CD4-positive, alpha-beta T cell (primary cell): ENCODE results near the gene MYLK4. TPM values are rescaled to one million over a fixed set of nuclear protein-coding genes. Genes with fewer than 3 reads are reported as not detected.

Experiments
- ATAC-seq: fragments of 200-7000 bp; cut with Tn5 transposase; one replicate; pipeline ENCODE4 v1.10.0; 2022; ENCODE audit warnings: mild to moderate bottlenecking; ENCODE audit not compliant: poor library complexity
- CTCF ChIA-PET: fragments of 350-600 bp; sonication (Branson Sonifier 250); formaldehyde crosslinking; loops from one replicate; lab custom pipeline; 2021; ENCODE audit warnings: antibody characterized with exemption, inconsistent platforms; lab: Charles Lee
- POLR2A ChIA-PET: fragments of 350-600 bp; sonication (Branson Sonifier 250); formaldehyde crosslinking; loops from one replicate; lab custom pipeline; 2021; ENCODE audit warnings: antibody characterized with exemption, inconsistent platforms; lab: Charles Lee
- DNase-seq, 14 experiments: peaks; one replicate each; pipeline ENCODE4 v3.0.0-alpha.2; 2013 to 2020; ENCODE audit warnings: mixed read lengths in 2 of 14
- H3K27ac ChIP-seq, 2 donors: one replicate each; pipeline versions ENCODE4 v1.5.1 to v1.7.0; 2013; ENCODE audit warnings: low read length in 2 of 2, low read depth in 1 of 2, mild to moderate bottlenecking in 1 of 2
- H3K27me3 ChIP-seq, 2 experiments: 1 replicate in 1 of 2; 2 replicates in 1 of 2; pipeline versions ENCODE4 v1.6.1 to v1.7.0; 2013; ENCODE audit warnings: low read length in 2 of 2, control low read depth in 1 of 2, mild to moderate bottlenecking in 1 of 2, moderate library complexity in 1 of 2; ENCODE audit not compliant: insufficient read depth in 2 of 2, control insufficient read depth in 1 of 2
- H3K36me3 ChIP-seq: one replicate; pipeline ENCODE4 v1.6.1; 2013; ENCODE audit warnings: low read length, control low read depth; ENCODE audit not compliant: insufficient read depth
- H3K4me1 ChIP-seq: one replicate; pipeline ENCODE4 v1.6.1; 2013; ENCODE audit warnings: low read length, control low read depth; ENCODE audit not compliant: insufficient read depth
- H3K4me3 ChIP-seq: one replicate; pipeline ENCODE4 v1.5.1; 2013; ENCODE audit warnings: mild to moderate bottlenecking, low read length, moderate library complexity
- H3K9me3 ChIP-seq, 2 experiments: 1 replicate in 1 of 2; 2 replicates in 1 of 2; pipeline versions ENCODE4 v1.6.1 to v1.7.0; 2013; ENCODE audit warnings: low read length in 2 of 2, mild to moderate bottlenecking in 2 of 2, control low read depth in 1 of 2, moderate library complexity in 1 of 2; ENCODE audit not compliant: control insufficient read depth in 1 of 2, insufficient read depth in 1 of 2
- H3K27ac Mint-ChIP-seq: one replicate; pipeline ENCODE4 v1.8.0; 2020; ENCODE audit warnings: mixed read lengths
- H3K27me3 Mint-ChIP-seq: one replicate; pipeline ENCODE4 v1.8.0; 2021; ENCODE audit warnings: mixed read lengths
- H3K36me3 Mint-ChIP-seq: one replicate; pipeline ENCODE4 v1.8.0; 2021; ENCODE audit warnings: low read depth, mixed read lengths
- H3K4me1 Mint-ChIP-seq: one replicate; pipeline ENCODE4 v1.8.0; 2021; ENCODE audit warnings: low read depth, mixed read lengths
- H3K4me3 Mint-ChIP-seq: one replicate; pipeline ENCODE4 v1.8.0; 2020; ENCODE audit warnings: mild to moderate bottlenecking, mixed read lengths
- H3K9me3 Mint-ChIP-seq: one replicate; pipeline ENCODE4 v1.8.0; 2020; ENCODE audit warnings: mixed read lengths
- intact Hi-C, 2 experiments: fragments of 100-400 bp; cut with DNase I in 1 of 2; cut with micrococcal nuclease in 1 of 2; formaldehyde crosslinking; loops; one replicate each; pipeline versions ENCODE4 v1.15.1 to v1.9.0; 2023 to 2025; cut with DNase I, micrococcal nuclease
- total RNA-seq, 174 experiments: library from RNA in 2 of 174; stranded (reverse) in 2 of 174; gene quantifications; one replicate each; pipeline ENCODE4 v1.2.3 and lab custom pipeline; 2021 to 2026
- TF ChIP-seq, protein P1 (sequence below): fragments of 200-600 bp; IDR thresholded peaks from one replicate; pipeline ENCODE4 v1.8.0; 2022; ENCODE audit warnings: antibody characterized with exemption, mild to moderate bottlenecking

MYLK4 gene
- total RNA-seq, 2 experiments from 2014 or later, result 1.6 to 2.0 TPM

DNA sequence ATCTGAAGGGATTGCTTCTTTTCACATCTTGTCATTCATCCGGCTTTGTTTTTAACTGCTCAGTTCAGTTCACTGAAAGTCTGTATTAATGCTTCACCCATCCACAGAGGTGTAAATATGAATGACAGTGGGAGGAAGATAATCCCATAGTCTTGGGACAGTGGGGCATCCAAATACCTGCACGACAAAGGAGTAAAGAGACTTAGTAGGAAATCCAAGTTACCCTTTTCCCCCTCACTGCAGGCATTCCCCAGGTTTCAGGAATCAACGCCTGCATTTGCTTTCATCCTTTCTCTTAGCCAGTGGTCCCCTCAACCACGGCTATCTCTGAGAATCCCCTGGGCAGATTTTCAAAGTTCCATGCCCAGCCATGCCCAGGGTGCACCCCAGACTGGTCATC lies 110.2 kb downstream of the MYLK4 start:
- H3K9me3 ChIP-seq, result no peaks in the 10 kb centered on the region
- H3K27me3 ChIP-seq, result peaks cover 18 to 27% of the 10 kb centered on the region in 2 experiments
- intact Hi-C loops, result no loop called here
- no peaks in the 10 kb centered on the region for H3K36me3 Mint-ChIP-seq
- no peak overlapping the region for H3K27ac ChIP-seq
- H3K4me3 ChIP-seq, result no peak overlapping the region
- H3K36me3 ChIP-seq, result no peaks in the 10 kb centered on the region
- no peak overlapping the region for H3K27ac Mint-ChIP-seq
- ChIA-PET POLR2A (no interaction called here), CTCF (no interaction called here)
- H3K27me3 Mint-ChIP-seq, result peaks cover 77% of the 10 kb centered on the region
- H3K4me1 ChIP-seq, result no peaks in the 10 kb centered on the region
- H3K9me3 Mint-ChIP-seq, result no peaks in the 10 kb centered on the region
- TF ChIP-seq, protein P1, sequence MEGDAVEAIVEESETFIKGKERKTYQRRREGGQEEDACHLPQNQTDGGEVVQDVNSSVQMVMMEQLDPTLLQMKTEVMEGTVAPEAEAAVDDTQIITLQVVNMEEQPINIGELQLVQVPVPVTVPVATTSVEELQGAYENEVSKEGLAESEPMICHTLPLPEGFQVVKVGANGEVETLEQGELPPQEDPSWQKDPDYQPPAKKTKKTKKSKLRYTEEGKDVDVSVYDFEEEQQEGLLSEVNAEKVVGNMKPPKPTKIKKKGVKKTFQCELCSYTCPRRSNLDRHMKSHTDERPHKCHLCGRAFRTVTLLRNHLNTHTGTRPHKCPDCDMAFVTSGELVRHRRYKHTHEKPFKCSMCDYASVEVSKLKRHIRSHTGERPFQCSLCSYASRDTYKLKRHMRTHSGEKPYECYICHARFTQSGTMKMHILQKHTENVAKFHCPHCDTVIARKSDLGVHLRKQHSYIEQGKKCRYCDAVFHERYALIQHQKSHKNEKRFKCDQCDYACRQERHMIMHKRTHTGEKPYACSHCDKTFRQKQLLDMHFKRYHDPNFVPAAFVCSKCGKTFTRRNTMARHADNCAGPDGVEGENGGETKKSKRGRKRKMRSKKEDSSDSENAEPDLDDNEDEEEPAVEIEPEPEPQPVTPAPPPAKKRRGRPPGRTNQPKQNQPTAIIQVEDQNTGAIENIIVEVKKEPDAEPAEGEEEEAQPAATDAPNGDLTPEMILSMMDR, result no peak
- DNase-seq (no peak), ATAC-seq (no peak)
- H3K4me3 Mint-ChIP-seq, result no peak overlapping the region
- no peaks in the 10 kb centered on the region for H3K4me1 Mint-ChIP-seq

DNA sequence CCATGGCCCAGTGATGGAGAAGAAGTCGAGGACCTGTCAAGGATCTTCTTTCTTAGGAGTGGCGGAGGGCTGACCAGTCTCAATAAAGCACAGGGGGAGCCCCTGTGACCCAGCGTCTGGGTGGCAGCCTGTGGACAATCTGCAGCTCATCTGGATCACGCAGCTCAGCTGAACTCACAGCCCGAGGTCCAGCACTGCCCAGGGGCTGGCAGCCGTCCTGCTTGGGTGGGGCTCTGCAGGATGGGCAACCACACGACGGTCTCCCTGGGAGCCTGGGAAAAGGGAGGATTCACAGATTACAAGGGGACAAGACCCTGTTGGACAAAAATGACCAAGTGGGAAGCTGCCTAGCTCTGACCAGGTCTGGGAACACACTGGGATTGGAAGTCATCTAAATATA lies 110.8 kb downstream of the MYLK4 start:
- peaks cover 70% of the 10 kb centered on the region for H3K27me3 Mint-ChIP-seq
- CTCF ChIA-PET, result no interaction called here
- TF ChIP-seq, protein P1, result no peak
- H3K9me3 Mint-ChIP-seq, result no peaks in the 10 kb centered on the region
- no peaks in the 10 kb centered on the region for H3K36me3 Mint-ChIP-seq
- no peak for DNase-seq
- no peaks in the 10 kb centered on the region for H3K4me1 Mint-ChIP-seq
- no peak overlapping the region for H3K27ac Mint-ChIP-seq
- no peak overlapping the region for H3K4me3 ChIP-seq
- no peaks in the 10 kb centered on the region for H3K36me3 ChIP-seq
- H3K27me3 ChIP-seq, result peaks cover 15 to 22% of the 10 kb centered on the region in 2 experiments
- intact Hi-C loops, result no loop called here
- H3K27ac ChIP-seq, result no peak overlapping the region
- no peaks in the 10 kb centered on the region for H3K4me1 ChIP-seq
- no peak overlapping the region for H3K4me3 Mint-ChIP-seq
- no peaks in the 10 kb centered on the region for H3K9me3 ChIP-seq
- no peak for ATAC-seq
- POLR2A ChIA-PET, result no interaction called here

DNA sequence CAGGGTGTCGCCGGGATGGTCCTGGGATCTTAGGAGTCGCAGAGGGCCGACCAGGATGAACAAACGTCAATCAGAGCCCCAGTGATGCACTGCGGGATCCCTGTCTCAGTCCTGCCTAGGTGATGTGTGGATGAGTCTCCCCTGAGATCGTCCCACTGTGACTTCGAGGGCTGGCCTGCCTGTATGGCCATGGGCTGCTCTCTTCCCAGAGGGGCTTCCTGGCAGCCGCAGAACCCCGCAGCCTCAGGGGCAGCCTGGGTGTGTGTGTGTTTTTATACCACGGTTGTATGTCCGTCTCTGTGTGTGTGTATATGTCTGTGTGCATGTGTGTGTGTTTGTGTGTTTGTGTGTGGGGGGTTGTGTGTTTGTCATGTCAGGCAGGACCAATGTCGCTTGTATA lies 111.6 kb downstream of the MYLK4 start:
- no peaks in the 10 kb centered on the region for H3K9me3 ChIP-seq
- H3K9me3 Mint-ChIP-seq, result no peaks in the 10 kb centered on the region
- no peak overlapping the region for H3K27ac ChIP-seq
- H3K4me3 ChIP-seq, result no peak overlapping the region
- DNase-seq, result no peak
- H3K4me3 Mint-ChIP-seq, result no peak overlapping the region
- CTCF ChIA-PET, result no interaction called here
- H3K27ac Mint-ChIP-seq, result no peak overlapping the region
- peaks cover 15 to 21% of the 10 kb centered on the region in 2 experiments for H3K27me3 ChIP-seq
- peaks cover 5% of the 10 kb centered on the region for H3K4me1 ChIP-seq
- no peaks in the 10 kb centered on the region for H3K4me1 Mint-ChIP-seq
- intact Hi-C loops, result no loop called here
- TF ChIP-seq, protein P1, result no peak
- H3K27me3 Mint-ChIP-seq, result peaks cover 64% of the 10 kb centered on the region
- H3K36me3 ChIP-seq, result no peaks in the 10 kb centered on the region
- no peak for ATAC-seq
- POLR2A ChIA-PET, result no interaction called here
- H3K36me3 Mint-ChIP-seq, result no peaks in the 10 kb centered on the region
